K562 (cell line): Measurements from ENCODE around the gene PRR7. TPM values are rescaled to one million over a fixed set of nuclear protein-coding genes. Genes with fewer than 3 reads are reported as not detected.
A peak's percentile ranks its signal among the peaks of the same experiment; 100 is the strongest.

Experiments
- ATF6 ChIP-seq: sonication (generic); formaldehyde crosslinking; IDR thresholded peaks from 2 replicates; pipeline ENCODE4 v1.4.0; 2020; ENCODE audit warnings: mild to moderate bottlenecking, missing genetic modification reagents
- BRF1 ChIP-seq: IDR thresholded peaks from 3 replicates; pipeline ENCODE4 v1.6.1; 2011; ENCODE audit warnings: borderline replicate concordance, mild to moderate bottlenecking; ENCODE audit not compliant: insufficient read length; ENCODE audit errors: extremely low read depth
- CEBPG ChIP-seq, 3 experiments: fragments of 200-800 bp in 1 of 3; sonication (Bioruptor generic) in 1 of 3; sonication (generic) in 1 of 3; formaldehyde crosslinking in 1 of 3; IDR thresholded peaks in 2 of 3; conservative IDR thresholded peaks in 1 of 3; 2 replicates each; pipeline versions ENCODE4 v1.6.1 to v1.8.0; 2016 to 2022; ENCODE audit warnings: missing compliant biosample characterization in 2 of 3, missing genetic modification characterization in 2 of 3, mild to moderate bottlenecking in 1 of 3, missing genetic modification reagents in 1 of 3
- CHD4 ChIP-seq: fragments of 200-600 bp; sonication (generic); IDR thresholded peaks from 3 replicates; pipeline ENCODE4 v1.6.1; 2012; ENCODE audit warnings: low read depth, mild to moderate bottlenecking, mixed read lengths, low read length, inconsistent platforms; ENCODE audit not compliant: insufficient read depth, insufficient replicate concordance, poor library complexity, severe bottlenecking
- FOXA1 ChIP-seq: fragments of 450-650 bp; IDR thresholded peaks from 2 replicates; pipeline ENCODE4 v1.6.1; 2016; ENCODE audit warnings: mild to moderate bottlenecking, borderline replicate concordance
- GABPA ChIP-seq: fragments of 200-800 bp; sonication (Bioruptor generic); conservative IDR thresholded peaks from 2 replicates; pipeline ENCODE4 v1.6.1; 2016; ENCODE audit warnings: low read depth, missing genetic modification characterization, missing compliant biosample characterization
- MCM7 ChIP-seq, 2 experiments: fragments of 450-650 bp; IDR thresholded peaks; 2 replicates each; pipeline ENCODE4 v1.6.1; 2016 to 2018
- NR2F6 ChIP-seq: fragments of 450-650 bp; formaldehyde crosslinking; IDR thresholded peaks from 2 replicates; pipeline ENCODE4 v1.4.0; 2020; ENCODE audit warnings: mild to moderate bottlenecking
- PCBP2 ChIP-seq: fragments of 200-400 bp; formaldehyde crosslinking; IDR thresholded peaks from 2 replicates; pipeline ENCODE4 v1.6.1; 2018; ENCODE audit warnings: low read length, low read depth, mild to moderate bottlenecking, moderate library complexity; ENCODE audit not compliant: poor library complexity, severe bottlenecking
- PML ChIP-seq: IDR thresholded peaks from 2 replicates; pipeline ENCODE4 v1.6.1; 2012; ENCODE audit warnings: low read length, inconsistent platforms
- TEAD4 ChIP-seq, 2 experiments: sonication (generic) in 1 of 2; formaldehyde crosslinking in 1 of 2; IDR thresholded peaks; 2 replicates each; pipeline versions ENCODE4 v1.6.1 to v1.8.0; 2012 to 2022; ENCODE audit warnings: borderline replicate concordance in 1 of 2, inconsistent platforms in 1 of 2, low read length in 1 of 2, mild to moderate bottlenecking in 1 of 2, missing genetic modification reagents in 1 of 2
- YY1 ChIP-seq, 3 experiments: IDR thresholded peaks; 2 replicates each; pipeline ENCODE4 v1.6.1; 2011; ENCODE audit warnings: low read length in 2 of 3, mild to moderate bottlenecking in 2 of 3, moderate library complexity in 2 of 3, borderline replicate concordance in 1 of 3, control low read depth in 1 of 3, low read depth in 1 of 3; ENCODE audit not compliant: insufficient read depth in 3 of 3, insufficient replicate concordance in 2 of 3, control insufficient read depth in 1 of 3, insufficient read length in 1 of 3; ENCODE audit errors: extremely low read depth in 1 of 3
- ZBTB7A ChIP-seq: IDR thresholded peaks from 2 replicates; pipeline ENCODE4 v1.6.1; 2011; ENCODE audit warnings: low read depth, mild to moderate bottlenecking, low read length, moderate library complexity, borderline replicate concordance; ENCODE audit not compliant: control insufficient read depth
- polyA plus RNA-seq, 8 experiments: library from polyadenylated mRNA; depleted of rRNA in 4 of 8; stranded (reverse) in 5 of 8; unstranded in 3 of 8; fragments of >200 nt; fragmentation: Nextera tagmentation in 2 of 8; fragmentation: Illumina TruSeq in 1 of 8; extraction: Ambion mirVana in 2 of 8; extraction: Trizol in 1 of 8; gene quantifications; 2 replicates each; pipeline versions ENCODE4 v1.2.1 to v1.2.3, GENCODE V29; 2011 to 2014; ENCODE audit warnings: inconsistent platforms in 1 of 8, missing spikeins in 1 of 8
- total RNA-seq, 7 experiments: library from RNA; depleted of rRNA in 6 of 7; stranded (reverse); fragments of >200 nt in 6 of 7; fragmentation: Illumina TruSeq in 2 of 7; extraction: Trizol in 2 of 7; gene quantifications; 2 replicates each; pipeline versions ENCODE4 v1.2.1 to v1.2.3, GENCODE V29; 2011 to 2021; ENCODE audit warnings: low replicate concordance in 1 of 7
- TF ChIP-seq, protein P1 (sequence below): conservative IDR thresholded peaks from 2 replicates; pipeline ENCODE4 v1.6.1; 2011; ENCODE audit warnings: low read depth, mild to moderate bottlenecking, low read length; ENCODE audit not compliant: control insufficient read depth

PRR7 gene
- total and polyA plus RNA-seq, 9 of the 15 experiments (the other 6 are each of a cell fraction or from before 2014, with no cell fraction given) = 0.80 to 11.3 (median 10.4) TPM; not detected in 4

- TF ChIP-seq, protein P1, sequence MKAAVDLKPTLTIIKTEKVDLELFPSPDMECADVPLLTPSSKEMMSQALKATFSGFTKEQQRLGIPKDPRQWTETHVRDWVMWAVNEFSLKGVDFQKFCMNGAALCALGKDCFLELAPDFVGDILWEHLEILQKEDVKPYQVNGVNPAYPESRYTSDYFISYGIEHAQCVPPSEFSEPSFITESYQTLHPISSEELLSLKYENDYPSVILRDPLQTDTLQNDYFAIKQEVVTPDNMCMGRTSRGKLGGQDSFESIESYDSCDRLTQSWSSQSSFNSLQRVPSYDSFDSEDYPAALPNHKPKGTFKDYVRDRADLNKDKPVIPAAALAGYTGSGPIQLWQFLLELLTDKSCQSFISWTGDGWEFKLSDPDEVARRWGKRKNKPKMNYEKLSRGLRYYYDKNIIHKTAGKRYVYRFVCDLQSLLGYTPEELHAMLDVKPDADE = no peak
- TF ChIP-seq NR2F6 (no peak), YY1 (IDR thresholded peaks at IDR 0.05; ENCODE audit: borderline replicate concordance in 1 of 3, control insufficient read depth in 1 of 3, extremely low read depth in 1 of 3, insufficient read depth in 3 of 3, insufficient read length in 1 of 3, insufficient replicate concordance in 2 of 3, low read depth in 1 of 3, low read length in 2 of 3) (no peak), PML (no peak), BRF1 (no peak), CHD4 (no peak), FOXA1 (no peak), TEAD4 (IDR thresholded peaks at IDR 0.05; ENCODE audit: low read length) (no peak), TEAD4 (CRISPR knock-in tag; IDR thresholded peaks at IDR 0.05; ENCODE audit: borderline replicate concordance) (no peak), MCM7 (IDR thresholded peaks at IDR 0.05) (no peak), ATF6 (CRISPR knock-in tag) (no peak), GABPA (no peak), CEBPG (CRISPR knock-in tag; IDR thresholded peaks at IDR 0.05) (no peak), CEBPG (tag; conservative IDR thresholded peaks at IDR 0.05 in 1 of 2, IDR thresholded peaks at IDR 0.05 in 1 of 2) (no peak), PCBP2 (no peak), ZBTB7A (peak; percentile 59; the same call in 1 of the 2 replicates)
Measured at GRCh38 chr5:177447066-177447610, 524 bp downstream of the PRR7 start (continued).
